AG04450 (cell line): ENCODE data around the gene KLF16. TPM values are rescaled to one million over a fixed set of nuclear protein-coding genes. Genes with fewer than 3 reads are reported as not detected.

Experiments used
- CTCF ChIA-PET: fragments of 300-600, 350-600 bp; formaldehyde crosslinking; extraction: SDS; loops from one replicate; lab custom pipeline; 2022; ENCODE audit warnings: antibody characterized with exemption, inconsistent platforms; lab: Charles Lee
- POLR2A ChIA-PET: fragments of 350-600 bp; formaldehyde crosslinking; extraction: SDS; loops from one replicate; lab custom pipeline; 2021; ENCODE audit warnings: antibody characterized with exemption, inconsistent platforms; lab: Yijun Ruan, JAX
- DNase-seq: peaks from one replicate; pipeline ENCODE4 v3.0.0-alpha.2; 2011; ENCODE audit warnings: low read depth, low spot score
- H3K27ac ChIP-seq: one replicate; pipeline ENCODE4 v1.5.1; 2012; ENCODE audit warnings: low read depth, low read length, control low read depth
- H3K27me3 ChIP-seq: one replicate; pipeline ENCODE4 v1.6.0; 2012; ENCODE audit warnings: low read length; ENCODE audit not compliant: control insufficient read depth, insufficient read depth
- H3K4me3 ChIP-seq: 2 replicates; pipeline ENCODE4 v1.5.1; 2011; ENCODE audit warnings: mild to moderate bottlenecking, low read depth, low read length, control low read depth
- H3K9me3 ChIP-seq: 2 replicates; pipeline ENCODE4 v1.5.1; 2012; ENCODE audit warnings: low read length; ENCODE audit not compliant: control insufficient read depth, insufficient read depth
- polyA plus RNA-seq: library from polyadenylated mRNA; depleted of rRNA; stranded (reverse); fragments of >200 nt; gene quantifications from 2 replicates; pipeline ENCODE4 v1.2.3, GENCODE V29; 2011
- TF ChIP-seq, protein P1 (sequence below): IDR thresholded peaks from 2 replicates; pipeline ENCODE4 v1.5.1; 2011; ENCODE audit warnings: low read depth, low read length, control low read depth, inconsistent platforms

KLF16 gene
- polyA plus RNA-seq, 1 experiment, result 3.4 TPM

DNA sequence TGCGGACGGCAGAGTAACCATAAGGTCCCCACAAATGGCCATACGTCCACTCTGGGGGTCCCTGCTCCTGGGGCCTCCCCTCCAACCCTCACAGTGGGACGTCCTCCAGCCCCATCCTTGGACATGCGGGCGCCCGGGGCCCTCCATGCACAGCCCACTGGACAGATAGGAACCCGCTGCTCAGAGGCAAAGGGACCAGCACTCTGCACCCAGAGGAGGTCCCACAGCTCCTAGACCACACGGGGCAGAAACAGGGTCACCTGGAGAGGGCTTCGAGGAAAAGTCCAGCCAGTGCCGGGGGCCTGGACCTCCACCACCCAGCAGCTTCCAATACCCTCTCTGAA, 26.2 kb downstream of the KLF16 start:
- H3K4me3 ChIP-seq, result no peak overlapping the region
- H3K9me3 ChIP-seq, result no peaks in the 10 kb centered on the region; the same call in 1 of the 2 replicates
- no peak overlapping the region for H3K27ac ChIP-seq
- ChIA-PET CTCF (interaction anchor here (0.5 to 6.0 kb wide), 9 partner anchors 10 to 182 kb away, joined by 3 to 68 read pairs (median 6); partner anchors contain the start of gene REXO1), POLR2A (interaction anchor here (1.5 kb wide), 1 partner anchor 11 kb away, joined by 9 read pairs; no protein-coding TSS in a partner anchor)
- no peaks in the 10 kb centered on the region for H3K27me3 ChIP-seq
- TF ChIP-seq, protein P1, sequence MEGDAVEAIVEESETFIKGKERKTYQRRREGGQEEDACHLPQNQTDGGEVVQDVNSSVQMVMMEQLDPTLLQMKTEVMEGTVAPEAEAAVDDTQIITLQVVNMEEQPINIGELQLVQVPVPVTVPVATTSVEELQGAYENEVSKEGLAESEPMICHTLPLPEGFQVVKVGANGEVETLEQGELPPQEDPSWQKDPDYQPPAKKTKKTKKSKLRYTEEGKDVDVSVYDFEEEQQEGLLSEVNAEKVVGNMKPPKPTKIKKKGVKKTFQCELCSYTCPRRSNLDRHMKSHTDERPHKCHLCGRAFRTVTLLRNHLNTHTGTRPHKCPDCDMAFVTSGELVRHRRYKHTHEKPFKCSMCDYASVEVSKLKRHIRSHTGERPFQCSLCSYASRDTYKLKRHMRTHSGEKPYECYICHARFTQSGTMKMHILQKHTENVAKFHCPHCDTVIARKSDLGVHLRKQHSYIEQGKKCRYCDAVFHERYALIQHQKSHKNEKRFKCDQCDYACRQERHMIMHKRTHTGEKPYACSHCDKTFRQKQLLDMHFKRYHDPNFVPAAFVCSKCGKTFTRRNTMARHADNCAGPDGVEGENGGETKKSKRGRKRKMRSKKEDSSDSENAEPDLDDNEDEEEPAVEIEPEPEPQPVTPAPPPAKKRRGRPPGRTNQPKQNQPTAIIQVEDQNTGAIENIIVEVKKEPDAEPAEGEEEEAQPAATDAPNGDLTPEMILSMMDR, result no peak
- no peak for DNase-seq

DNA sequence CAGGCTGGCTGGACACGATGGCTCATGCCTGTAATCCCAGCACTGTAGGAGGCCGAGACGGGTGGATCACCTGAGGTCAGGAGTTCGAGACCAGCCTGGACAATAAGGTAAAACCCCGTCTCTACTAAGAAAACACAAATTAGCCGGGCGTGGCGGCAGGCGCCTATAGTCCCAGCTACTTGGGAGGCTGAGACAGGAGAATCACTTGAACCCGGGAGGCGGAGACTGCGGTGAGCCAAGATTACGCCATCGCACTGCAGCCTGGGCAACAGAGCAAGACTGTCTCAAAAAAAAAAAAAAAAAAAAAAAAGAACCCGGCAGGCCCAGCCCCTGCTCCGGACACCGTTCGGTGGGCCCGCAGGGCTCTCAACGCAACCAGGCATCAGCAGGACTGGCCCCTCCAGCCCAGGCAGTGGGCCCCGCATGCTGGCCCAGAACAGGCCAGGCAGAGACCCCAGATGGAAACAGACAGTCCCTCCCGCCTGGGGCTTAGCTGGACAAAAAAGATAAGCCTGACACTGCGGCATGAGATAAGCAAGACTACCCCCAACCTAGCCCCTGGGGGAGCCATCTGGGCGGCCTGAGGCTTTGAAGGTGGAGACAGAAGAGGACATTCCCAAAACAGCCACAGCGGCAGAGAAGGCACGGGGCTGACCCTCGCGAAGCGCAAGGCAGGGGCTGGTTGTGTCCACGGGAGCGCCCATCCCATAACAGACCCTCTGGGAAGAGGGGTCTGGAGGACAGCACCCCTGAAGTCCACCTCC, 26.7 kb downstream of the KLF16 start:
- Histone ChIP-seq H3K4me3 (no peak overlapping the region), H3K27ac (no peak overlapping the region), H3K9me3 (no peaks in the 10 kb centered on the region; the same call in 1 of the 2 replicates), H3K27me3 (no peaks in the 10 kb centered on the region)
- no peak for DNase-seq
- CTCF ChIA-PET, result interaction anchor here (0.5 to 6.0 kb wide), 8 partner anchors 9 to 183 kb away, joined by 3 to 68 read pairs (median 6); partner anchors contain the start of gene REXO1
- TF ChIP-seq, protein P1, result no peak
- POLR2A ChIA-PET, result no interaction called here

DNA sequence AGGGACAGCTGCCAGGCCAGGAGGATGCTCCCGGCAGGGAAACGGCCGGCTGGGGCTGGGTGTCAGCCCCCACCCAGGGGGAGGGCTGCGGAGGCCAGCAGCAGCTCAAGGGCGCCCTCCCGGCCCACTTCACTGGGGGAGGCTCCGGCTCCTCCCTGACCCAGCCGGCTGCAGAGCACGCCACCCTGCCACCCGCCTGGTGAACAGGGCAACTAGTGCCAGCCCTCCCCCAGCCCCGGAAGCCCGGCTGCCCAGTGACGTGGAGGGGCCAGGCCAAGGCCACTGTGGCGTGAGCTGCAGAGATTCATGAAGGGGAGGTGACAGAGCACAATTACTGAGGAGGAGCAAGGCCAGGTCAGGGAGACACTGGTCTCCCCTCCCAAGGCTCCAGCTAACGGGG, 29.8 kb downstream of the KLF16 start:
- peaks cover 4% of the 10 kb centered on the region; the same call in 1 of the 2 replicates for H3K9me3 ChIP-seq
- no peak overlapping the region for H3K4me3 ChIP-seq
- no peak for DNase-seq
- ChIA-PET POLR2A (no interaction called here), CTCF (interaction anchor here (0.7 kb wide), 1 partner anchor 161 kb away, joined by 7 read pairs; no protein-coding TSS in a partner anchor)
- TF ChIP-seq, protein P1, result no peak
- H3K27me3 ChIP-seq, result no peaks in the 10 kb centered on the region
- H3K27ac ChIP-seq, result no peak overlapping the region

DNA sequence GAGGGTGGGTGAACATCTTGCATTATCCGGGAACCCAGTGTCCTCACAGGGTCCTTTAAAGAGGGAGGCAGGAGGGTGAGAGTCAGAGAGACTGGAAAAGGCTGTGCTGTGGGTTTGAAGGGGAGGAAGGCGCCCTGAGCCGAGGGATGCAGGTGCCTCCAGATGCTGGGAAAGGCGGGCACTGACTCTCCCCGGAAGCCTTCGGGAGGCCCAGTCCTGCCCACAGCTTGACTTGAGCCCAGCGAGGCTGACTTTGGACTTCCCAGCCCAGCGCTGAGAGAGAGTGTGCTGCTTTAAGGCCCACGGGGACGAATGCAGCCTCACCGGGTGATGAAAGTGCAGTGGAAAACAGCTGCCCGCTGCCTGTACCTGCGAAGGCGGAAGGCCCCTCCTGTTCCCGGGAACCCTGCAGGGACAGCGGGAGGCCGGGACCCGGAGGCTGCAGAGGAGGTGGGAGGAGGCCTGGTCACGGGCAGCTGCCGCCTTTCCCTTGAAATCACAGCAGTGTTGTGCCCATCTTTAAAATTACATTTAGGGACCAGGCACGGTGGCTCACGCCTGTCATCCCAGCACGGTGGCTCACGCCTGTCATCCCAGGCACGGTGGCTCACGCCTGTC, 31.2 kb downstream of the KLF16 start:
- DNase-seq, result no peak
- H3K9me3 ChIP-seq, result peaks cover 4% of the 10 kb centered on the region; the same call in 1 of the 2 replicates
- no peak overlapping the region for H3K4me3 ChIP-seq
- TF ChIP-seq, protein P1, result no peak
- ChIA-PET POLR2A (interaction anchor here (0.7 kb wide), 1 partner anchor 44 kb away, joined by 12 read pairs; no protein-coding TSS in a partner anchor), CTCF (no interaction called here)
- H3K27ac ChIP-seq, result no peak overlapping the region
- H3K27me3 ChIP-seq, result no peaks in the 10 kb centered on the region
